GM12878 (cell line): ENCODE results near the gene JMJD4.

Source experiments
- BHLHE40 ChIP-seq, 2 experiments: fragments of 450-650 bp in 1 of 2; IDR thresholded peaks; 2 replicates each; pipeline ENCODE4 v1.6.1; 2011 to 2017; ENCODE audit warnings: low read depth in 2 of 2, borderline replicate concordance in 1 of 2, improper control_type of control experiment in 1 of 2, low read length in 1 of 2, mild to moderate bottlenecking in 1 of 2
- CHD2 ChIP-seq: IDR thresholded peaks from 2 replicates; pipeline ENCODE4 v1.6.1; 2011; ENCODE audit warnings: low read depth, low read length, improper control_type of control experiment, borderline replicate concordance
- CREB1 ChIP-seq: IDR thresholded peaks from 2 replicates; pipeline ENCODE4 v1.6.1; 2012; ENCODE audit warnings: low read depth, mild to moderate bottlenecking, inconsistent platforms
- CTCF ChIP-seq, 3 experiments: IDR thresholded peaks in 2 of 3; conservative IDR thresholded peaks in 1 of 3; 2 replicates each; pipeline ENCODE4 v1.5.1; 2011; ENCODE audit warnings: low read depth in 3 of 3, low read length in 3 of 3, mild to moderate bottlenecking in 3 of 3, control low read depth in 2 of 3, moderate library complexity in 2 of 3, inconsistent platforms in 1 of 3, mixed read lengths in 1 of 3; ENCODE audit not compliant: control insufficient read depth in 2 of 3, insufficient read depth in 1 of 3; ENCODE audit errors: extremely low read depth in 1 of 3
- POLR2A ChIP-seq: IDR thresholded peaks from 2 replicates; pipeline ENCODE4 v1.6.1; 2011; ENCODE audit warnings: low read depth, mild to moderate bottlenecking, low read length

GRCh38 chr1:227757781-227758180 lies 22.7 kb upstream of the JMJD4 start:
- TF ChIP-seq BHLHE40 (IDR thresholded peaks at IDR 0.05; ENCODE audit: borderline replicate concordance in 1 of 2, low read depth in 2 of 2, low read length in 1 of 2) (no peak), CTCF (IDR thresholded peaks at IDR 0.05 in 2 of 3, conservative IDR thresholded peaks at IDR 0.05 in 1 of 3; ENCODE audit: control insufficient read depth in 2 of 3, extremely low read depth in 1 of 3, insufficient read depth in 1 of 3, low read depth in 3 of 3, low read length in 3 of 3) (no peak), CREB1 (no peak), CHD2 (no peak), POLR2A (no peak)
